DMS114 treated with DMSO at 0.1 percent for 48 hours (cell line): ENCODE results near the gene NFIB.

Experiments
- DNase-seq: peaks from one replicate; lab custom pipeline; 2025; ENCODE audit not compliant: unreplicated experiment; lab: John Stamatoyannopoulos, UW

Gene NFIB

GRCh38 chr9:14158916-14159315 lies 155.0 kb downstream of the NFIB start:
- DNase-seq: no peak

GRCh38 chr9:14158136-14158813 lies 155.7 kb downstream of the NFIB start:
- DNase-seq: no peak

DNA sequence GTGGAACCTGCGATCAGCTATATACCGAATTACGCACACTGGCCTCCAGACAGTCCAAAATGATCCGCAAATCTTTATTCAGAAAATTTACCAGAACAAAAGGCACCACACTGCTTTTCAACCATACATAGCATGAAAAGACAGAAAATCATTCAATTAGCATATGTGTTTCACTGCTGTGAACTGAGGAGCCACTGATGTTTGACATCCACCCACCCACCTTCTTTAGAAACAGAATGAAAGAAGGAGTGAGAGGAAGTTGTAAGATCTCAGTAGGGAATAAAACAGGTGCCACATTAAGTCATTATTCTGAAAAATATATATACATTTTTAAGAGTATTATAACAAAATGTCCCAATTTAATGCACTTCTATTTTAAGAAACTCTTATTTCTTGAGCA lies 156.8 kb downstream of the NFIB start:
- DNase-seq: no peak

DNA sequence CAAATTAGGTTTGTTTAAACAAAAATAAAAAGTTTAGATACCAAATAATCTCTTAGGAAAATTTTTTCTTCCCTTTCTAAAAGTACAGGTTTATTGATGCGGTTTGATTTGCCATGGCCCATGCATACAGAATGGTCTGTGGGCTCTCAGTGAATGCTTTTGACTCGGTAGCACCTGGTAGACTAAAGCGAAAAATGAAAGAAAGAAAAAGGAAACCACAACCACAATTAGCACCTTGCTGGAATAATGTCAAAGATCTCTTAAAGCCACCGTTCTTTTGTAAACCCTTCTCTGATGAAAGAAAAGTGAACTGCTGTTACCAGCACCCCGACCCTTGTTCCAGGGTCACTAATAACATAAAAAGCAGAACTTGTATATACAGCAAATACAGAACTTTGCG lies 157.9 kb downstream of the NFIB start:
- no peak for DNase-seq

- no peak for DNase-seq
These were observed 158.7 kb downstream of the NFIB start for GRCh38 chr9:14155237-14155636.

DNA sequence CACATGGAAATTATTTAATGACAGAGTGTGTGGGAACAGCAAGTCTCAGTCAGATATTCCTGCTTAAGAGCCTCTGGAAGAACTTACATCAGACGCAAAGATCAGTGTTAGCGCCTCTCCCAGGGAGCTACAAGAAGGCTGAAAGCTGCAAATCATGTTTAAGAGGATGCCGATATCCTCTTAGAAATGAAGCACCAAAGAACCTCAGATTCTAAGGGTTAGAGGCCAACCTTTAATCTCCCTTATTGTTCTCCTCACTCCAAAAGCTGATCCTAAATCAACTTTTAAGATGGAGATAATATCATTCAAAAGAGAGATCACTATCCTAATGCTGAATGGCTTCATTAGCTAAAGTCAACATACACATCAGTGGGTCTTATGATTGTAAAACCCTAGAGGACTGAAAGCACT lies 160.6 kb downstream of the NFIB start:
- no peak for DNase-seq

- DNase-seq: no peak
These were observed 162.5 kb downstream of the NFIB start for GRCh38 chr9:14151451-14151850.

DNA sequence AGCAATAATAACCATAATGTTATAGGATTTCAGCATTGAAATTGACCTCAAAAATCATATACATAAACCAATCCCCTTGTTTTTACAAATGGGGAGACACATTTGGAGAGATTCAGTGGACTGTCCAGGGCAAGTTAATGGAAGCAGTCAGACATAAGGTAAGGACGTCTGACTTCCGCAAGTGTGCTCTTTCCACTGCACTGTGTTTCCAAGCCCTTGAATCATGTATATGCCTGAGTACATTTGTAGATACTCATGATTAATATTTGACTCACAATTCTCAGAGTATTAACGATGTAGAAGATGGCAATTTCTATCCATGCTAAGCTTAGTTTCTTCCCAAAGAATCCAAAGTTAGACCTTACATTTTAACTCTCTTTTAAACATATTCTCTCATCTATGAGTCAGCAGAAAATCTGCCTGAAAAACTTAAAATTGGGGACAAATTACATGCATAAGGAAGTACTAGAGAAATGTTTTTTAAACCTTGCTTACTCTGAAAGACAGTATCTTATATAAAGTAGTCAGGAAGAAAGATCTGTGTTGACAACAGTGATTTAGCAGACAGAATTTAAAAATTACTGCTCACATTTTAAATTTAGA lies 165.3 kb downstream of the NFIB start:
- no peak for DNase-seq

- no peak for DNase-seq
These were observed 166.2 kb downstream of the NFIB start for GRCh38 chr9:14147738-14148137.

GRCh38 chr9:14146201-14146874 lies 167.6 kb downstream of the NFIB start:
- DNase-seq: no peak

GRCh38 chr9:14144215-14144614 lies 169.7 kb downstream of the NFIB start:
- no peak for DNase-seq

DNA sequence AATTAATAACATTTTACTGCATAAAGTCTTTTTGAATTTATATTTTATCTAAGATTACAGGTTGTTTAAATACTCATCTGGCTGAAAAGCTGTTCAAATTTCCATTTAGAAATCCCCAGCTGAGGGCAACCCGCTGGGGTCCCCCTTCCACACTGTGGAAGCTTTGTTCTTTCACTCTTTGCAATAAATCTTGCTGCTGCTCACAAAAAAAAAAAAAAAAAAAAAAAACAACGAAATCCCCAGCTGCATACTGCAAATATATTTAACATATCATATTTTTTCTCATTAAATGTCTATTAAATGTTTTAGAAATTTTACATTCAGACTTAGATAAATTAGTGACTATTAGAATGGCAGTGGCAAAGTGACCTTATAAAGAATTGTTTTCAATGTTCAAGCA lies 172.2 kb downstream of the NFIB start:
- no peak for DNase-seq

- DNase-seq: no peak
These were observed 173.7 kb downstream of the NFIB start for GRCh38 chr9:14140096-14140697.

DNA sequence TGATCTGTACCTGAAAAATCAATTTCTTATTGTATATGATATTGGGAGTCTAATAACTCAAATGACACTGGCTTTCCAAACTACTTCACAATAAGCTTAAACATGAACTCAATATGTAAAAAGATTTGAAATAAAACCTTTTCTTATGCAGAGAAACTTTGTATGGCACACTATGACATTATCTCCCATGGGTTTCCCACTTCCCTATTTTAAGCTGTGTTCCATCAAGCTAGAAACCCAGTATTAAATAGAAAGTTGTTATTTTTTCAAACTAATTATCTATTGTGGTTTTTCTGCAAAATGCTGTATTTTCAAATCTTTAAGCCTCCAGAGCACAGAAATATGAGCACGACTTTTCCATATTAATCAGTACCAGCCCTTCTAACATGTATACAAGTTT lies 174.7 kb downstream of the NFIB start:
- DNase-seq: no peak

DNA sequence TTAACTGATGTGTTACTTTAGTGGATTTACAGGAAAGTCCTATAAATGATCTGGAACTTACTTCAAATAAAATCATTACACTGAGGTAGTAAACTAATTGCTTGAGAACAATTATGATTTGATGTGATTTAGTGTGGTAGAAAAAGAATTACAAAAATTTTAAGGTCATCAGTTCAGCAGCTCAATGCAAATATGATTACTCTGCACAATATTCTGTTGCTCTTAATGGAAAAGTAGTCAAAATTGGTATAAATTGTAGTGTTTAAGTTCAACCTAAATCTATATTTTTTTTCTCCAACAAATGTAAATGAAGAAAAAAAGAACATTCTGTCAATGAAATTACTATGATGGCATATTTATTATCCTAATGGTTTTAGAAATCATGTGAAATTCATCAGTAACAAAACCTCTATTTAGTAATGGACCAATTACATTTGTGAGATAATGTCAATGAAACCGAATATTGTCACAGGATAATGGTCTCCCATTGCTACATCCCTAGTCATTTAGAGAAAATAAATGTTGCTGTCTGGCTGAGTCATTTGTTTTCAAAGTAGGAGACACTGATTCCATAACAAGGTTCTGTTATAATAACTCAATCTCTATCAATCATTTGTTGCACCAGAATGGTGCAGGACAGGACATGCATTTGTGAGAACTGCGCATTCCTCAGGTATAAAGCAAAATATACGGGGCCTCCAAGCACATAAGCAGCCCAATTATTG lies 177.1 kb downstream of the NFIB start:
- DNase-seq: no peak

DNA sequence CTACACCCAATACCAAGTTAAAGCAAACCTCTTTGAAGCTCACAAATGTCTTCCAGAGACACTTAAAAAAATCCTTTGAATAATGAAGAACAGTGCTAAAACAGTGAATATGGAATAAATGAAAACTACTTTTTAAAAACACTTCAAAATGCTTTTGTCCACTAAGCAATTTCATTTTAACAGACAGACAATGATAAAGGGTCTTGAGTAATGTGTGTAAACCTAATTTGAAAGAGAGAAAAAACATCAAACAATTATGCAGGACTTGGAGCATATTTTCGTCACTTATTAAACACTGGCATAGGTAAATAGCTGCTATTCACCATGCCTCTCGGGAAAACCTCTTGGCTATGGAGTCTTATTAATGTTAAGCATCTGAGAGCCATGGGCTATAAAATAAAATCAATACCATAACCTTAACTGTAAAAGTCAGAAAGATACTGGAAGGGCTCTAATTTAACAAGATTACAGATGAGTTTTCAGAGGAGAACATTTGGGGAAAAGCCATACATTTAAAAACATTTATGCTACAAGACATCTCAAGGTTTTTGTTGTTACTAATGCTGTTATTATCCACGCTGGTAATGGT lies 177.8 kb downstream of the NFIB start:
- DNase-seq: no peak

- no peak for DNase-seq
These were observed 178.5 kb downstream of the NFIB start for GRCh38 chr9:14135421-14135820.

DNA sequence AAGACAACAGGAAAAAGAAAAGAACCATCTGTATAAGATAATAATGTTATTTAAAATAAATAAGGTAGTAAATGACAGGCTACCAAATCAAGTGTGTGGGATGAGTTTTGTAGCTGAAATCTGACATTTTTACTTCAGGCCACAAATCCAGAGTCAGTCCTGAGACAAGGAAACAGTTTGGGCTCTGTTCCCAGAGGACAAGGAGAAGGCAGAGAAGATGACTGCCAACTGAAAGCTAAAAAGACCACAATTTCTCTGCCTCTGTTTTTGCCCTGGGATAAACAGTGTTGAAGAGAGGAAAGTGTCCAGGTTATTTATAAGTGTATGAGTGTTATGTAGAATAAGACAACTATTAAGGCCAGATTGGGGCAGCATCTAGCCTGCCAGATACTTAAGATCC lies 180.5 kb downstream of the NFIB start:
- no peak for DNase-seq

DNA sequence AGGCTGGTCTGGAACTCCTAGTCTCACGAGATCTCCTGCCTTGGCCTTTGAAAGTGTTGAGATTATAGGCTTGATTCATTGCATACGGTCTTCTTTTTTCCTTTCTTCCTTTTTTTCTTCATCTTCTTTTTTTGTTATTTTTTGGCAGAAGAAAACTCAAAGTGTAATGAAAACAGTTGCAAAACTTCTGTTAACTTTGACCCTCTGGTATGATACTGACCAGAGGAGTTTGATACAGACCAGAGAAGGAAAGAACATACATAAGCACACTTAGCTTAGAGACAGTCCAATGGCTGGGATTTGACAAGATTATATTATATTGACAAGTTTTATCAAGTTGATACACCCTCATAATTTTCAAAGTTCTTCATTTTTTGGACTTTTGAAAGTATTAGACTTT lies 181.2 kb downstream of the NFIB start:
- DNase-seq: no peak

GRCh38 chr9:14131356-14132088 lies 182.4 kb downstream of the NFIB start:
- no peak for DNase-seq
